Neural cell (in vitro differentiated cells): ENCODE measurements around the gene JMJD8.

Experiments
- EP300 ChIP-seq: fragments of 450-650 bp; conservative IDR thresholded peaks from 2 replicates; pipeline ENCODE4 v1.6.1; 2014; ENCODE audit warnings: antibody characterized with exemption, mild to moderate bottlenecking, moderate library complexity; ENCODE audit not compliant: poor library complexity, severe bottlenecking
- EZH2 ChIP-seq: fragments of 200-600, 300-800 bp; shearing (Covaris generic), sonication (generic); IDR thresholded peaks from 2 replicates; pipeline ENCODE4 v1.6.1; 2014; ENCODE audit warnings: antibody characterized with exemption, low read length, borderline replicate concordance, mild to moderate bottlenecking; ENCODE audit not compliant: insufficient read depth, poor library complexity, severe bottlenecking
- RAD21 ChIP-seq: fragments of 450-650 bp; conservative IDR thresholded peaks from 2 replicates; pipeline ENCODE4 v1.6.1; 2014; ENCODE audit warnings: antibody characterized with exemption, mild to moderate bottlenecking, moderate library complexity
- TAF1 ChIP-seq: IDR thresholded peaks from 2 replicates; pipeline ENCODE4 v1.6.1; 2012; ENCODE audit warnings: low read depth
- TF ChIP-seq, protein P1 (sequence below): fragments of 450-650 bp; IDR thresholded peaks from 2 replicates; pipeline ENCODE4 v1.5.1; 2014; ENCODE audit warnings: antibody characterized with exemption, mild to moderate bottlenecking, moderate library complexity; ENCODE audit not compliant: poor library complexity, severe bottlenecking
- TF ChIP-seq, protein P2 (sequence below): IDR thresholded peaks from 2 replicates; pipeline ENCODE4 v1.6.1; 2012; ENCODE audit warnings: borderline replicate concordance

DNA sequence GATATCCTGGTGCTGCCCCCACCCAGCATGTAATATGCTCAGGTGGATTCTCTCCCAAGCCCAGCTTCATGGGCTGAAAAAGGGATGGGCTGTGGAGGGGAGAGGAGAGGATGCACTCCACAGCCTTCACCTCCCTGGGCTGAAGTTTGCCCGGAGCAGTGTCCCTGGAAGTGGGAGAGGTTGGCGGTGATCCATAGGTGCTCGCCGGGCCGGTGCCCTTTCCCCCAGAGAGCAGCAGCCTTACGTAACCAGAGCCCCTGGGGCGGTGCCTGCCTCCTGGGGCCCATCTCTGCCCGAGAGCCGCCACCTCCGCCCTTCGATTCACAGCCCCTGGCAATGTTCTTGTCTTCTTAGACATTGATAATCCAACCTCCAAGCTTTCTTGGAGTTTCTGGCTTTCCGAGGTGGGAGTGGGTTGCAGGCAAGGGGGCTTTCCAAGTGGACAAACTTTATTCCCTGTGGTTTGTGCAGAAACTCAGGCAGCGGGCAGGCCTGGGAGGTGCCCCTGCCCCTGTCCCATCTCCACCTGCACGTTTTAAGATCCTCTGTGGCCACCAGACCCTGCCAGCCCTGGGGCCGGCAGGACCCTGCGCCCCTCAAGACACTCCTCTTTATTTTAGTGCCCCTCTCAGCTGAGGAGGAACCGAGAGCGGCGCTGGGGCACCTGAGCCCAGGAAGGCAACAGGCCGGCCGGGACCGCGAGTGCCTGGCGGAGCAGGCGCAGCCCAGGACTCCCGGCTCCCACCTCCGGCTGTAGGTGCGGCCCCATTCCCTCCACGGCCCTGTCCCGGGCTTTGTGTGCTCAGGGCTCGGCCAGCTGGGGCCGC is 38.1 kb downstream of the JMJD8 start:
- TF ChIP-seq EZH2 (no peak), TAF1 (no peak), RAD21 (no peak), EP300 (no peak)
- TF ChIP-seq, protein P1, sequence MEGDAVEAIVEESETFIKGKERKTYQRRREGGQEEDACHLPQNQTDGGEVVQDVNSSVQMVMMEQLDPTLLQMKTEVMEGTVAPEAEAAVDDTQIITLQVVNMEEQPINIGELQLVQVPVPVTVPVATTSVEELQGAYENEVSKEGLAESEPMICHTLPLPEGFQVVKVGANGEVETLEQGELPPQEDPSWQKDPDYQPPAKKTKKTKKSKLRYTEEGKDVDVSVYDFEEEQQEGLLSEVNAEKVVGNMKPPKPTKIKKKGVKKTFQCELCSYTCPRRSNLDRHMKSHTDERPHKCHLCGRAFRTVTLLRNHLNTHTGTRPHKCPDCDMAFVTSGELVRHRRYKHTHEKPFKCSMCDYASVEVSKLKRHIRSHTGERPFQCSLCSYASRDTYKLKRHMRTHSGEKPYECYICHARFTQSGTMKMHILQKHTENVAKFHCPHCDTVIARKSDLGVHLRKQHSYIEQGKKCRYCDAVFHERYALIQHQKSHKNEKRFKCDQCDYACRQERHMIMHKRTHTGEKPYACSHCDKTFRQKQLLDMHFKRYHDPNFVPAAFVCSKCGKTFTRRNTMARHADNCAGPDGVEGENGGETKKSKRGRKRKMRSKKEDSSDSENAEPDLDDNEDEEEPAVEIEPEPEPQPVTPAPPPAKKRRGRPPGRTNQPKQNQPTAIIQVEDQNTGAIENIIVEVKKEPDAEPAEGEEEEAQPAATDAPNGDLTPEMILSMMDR: no peak
- TF ChIP-seq, protein P2, sequence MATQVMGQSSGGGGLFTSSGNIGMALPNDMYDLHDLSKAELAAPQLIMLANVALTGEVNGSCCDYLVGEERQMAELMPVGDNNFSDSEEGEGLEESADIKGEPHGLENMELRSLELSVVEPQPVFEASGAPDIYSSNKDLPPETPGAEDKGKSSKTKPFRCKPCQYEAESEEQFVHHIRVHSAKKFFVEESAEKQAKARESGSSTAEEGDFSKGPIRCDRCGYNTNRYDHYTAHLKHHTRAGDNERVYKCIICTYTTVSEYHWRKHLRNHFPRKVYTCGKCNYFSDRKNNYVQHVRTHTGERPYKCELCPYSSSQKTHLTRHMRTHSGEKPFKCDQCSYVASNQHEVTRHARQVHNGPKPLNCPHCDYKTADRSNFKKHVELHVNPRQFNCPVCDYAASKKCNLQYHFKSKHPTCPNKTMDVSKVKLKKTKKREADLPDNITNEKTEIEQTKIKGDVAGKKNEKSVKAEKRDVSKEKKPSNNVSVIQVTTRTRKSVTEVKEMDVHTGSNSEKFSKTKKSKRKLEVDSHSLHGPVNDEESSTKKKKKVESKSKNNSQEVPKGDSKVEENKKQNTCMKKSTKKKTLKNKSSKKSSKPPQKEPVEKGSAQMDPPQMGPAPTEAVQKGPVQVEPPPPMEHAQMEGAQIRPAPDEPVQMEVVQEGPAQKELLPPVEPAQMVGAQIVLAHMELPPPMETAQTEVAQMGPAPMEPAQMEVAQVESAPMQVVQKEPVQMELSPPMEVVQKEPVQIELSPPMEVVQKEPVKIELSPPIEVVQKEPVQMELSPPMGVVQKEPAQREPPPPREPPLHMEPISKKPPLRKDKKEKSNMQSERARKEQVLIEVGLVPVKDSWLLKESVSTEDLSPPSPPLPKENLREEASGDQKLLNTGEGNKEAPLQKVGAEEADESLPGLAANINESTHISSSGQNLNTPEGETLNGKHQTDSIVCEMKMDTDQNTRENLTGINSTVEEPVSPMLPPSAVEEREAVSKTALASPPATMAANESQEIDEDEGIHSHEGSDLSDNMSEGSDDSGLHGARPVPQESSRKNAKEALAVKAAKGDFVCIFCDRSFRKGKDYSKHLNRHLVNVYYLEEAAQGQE: no peak
